GM18951 (cell line): ENCODE measurements around the gene CYP8B1.

Experiments used
- POLR2A ChIP-seq: IDR thresholded peaks from 4 replicates; pipeline ENCODE4 v1.6.1; 2011; ENCODE audit warnings: mild to moderate bottlenecking; ENCODE audit not compliant: insufficient read length, insufficient read depth; ENCODE audit errors: extremely low read depth
- in situ Hi-C: fragments of 300-500 bp; cut with MboI; formaldehyde crosslinking; loops from one replicate; pipeline ENCODE4 v1.12.0; 2022; ENCODE audit warnings: low sequenced_read_pairs, mixed read lengths, inconsistent platforms; ENCODE audit not compliant: unreplicated experiment

CYP8B1 gene

DNA sequence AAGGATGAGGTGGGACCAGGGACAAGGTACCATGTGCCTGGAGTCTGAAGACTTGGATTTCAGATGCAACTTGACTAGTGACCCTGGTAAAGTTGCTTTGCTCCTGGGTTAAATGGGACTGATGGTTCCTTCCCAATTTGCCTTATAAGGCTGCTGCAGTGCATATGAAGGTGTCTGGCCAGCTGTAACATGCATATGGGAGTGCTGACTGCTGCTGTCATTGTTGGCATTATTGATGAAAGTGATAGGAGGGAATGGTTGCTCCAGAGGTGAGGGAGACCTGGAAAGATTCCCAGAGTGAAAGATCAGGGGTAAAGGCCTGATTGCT lies 20.5 kb downstream of the CYP8B1 start:
- in situ Hi-C loops, result no loop called here
- TF ChIP-seq POLR2A, result no peak

DNA sequence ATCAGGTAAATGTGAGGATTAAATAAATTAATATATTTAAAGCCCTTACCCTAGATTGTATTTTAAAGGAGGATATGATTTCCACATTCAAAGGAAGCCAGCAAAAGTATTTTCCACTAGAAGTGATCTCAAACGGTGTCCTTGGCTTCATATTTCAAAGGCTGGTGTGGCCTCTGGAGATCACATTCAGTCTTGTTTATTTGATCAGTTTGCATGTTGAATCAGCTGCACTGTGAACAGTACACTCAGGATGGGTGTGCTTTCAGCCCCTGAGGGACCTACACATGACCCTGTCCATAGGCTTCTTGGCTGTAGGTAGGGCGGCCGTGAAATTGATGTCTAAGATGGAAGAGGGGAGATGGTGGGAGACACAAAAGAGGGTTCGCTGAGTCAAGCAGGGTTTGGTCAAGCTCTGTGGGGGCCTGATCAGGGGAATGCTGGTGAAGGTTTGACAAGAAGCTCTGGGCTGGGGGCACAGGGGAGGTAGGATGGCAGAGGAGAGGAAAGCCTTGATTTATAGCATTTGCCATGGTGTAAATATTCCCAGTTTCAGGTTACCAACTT lies 21.9 kb downstream of the CYP8B1 start:
- in situ Hi-C loops, result no loop called here
- TF ChIP-seq POLR2A, result no peak

- no peak for TF ChIP-seq POLR2A
- in situ Hi-C loops, result no loop called here
Measured at GRCh38 chr3:42853056-42853455, 22.6 kb downstream of the CYP8B1 start.

DNA sequence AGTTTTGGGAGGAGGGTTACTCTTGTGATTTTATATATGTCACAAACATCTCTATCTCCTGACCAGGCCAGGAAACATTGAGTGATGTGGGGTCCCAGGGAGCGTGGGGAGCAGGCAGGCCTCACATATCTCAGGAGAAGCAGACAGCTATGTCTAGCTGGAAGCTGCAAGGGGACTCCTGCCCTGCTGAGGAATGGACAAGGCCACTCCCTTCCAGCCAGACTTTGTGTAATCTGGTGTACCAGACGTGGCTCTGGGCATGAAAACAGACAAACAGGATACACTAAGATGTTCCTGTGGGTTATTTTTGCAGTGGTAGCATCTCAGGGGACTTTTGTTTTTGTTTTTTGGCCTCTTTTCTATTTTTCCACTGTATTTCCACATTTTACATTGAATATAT lies 23.2 kb downstream of the CYP8B1 start:
- no peak for TF ChIP-seq POLR2A
- in situ Hi-C loops, result no loop called here

- TF ChIP-seq POLR2A, result no peak
- in situ Hi-C loops, result no loop called here
Measured at GRCh38 chr3:42851228-42851834, 24.3 kb downstream of the CYP8B1 start.

GRCh38 chr3:42850263-42850662 lies 25.4 kb downstream of the CYP8B1 start:
- no peak for TF ChIP-seq POLR2A
- in situ Hi-C loops, result no loop called here

DNA sequence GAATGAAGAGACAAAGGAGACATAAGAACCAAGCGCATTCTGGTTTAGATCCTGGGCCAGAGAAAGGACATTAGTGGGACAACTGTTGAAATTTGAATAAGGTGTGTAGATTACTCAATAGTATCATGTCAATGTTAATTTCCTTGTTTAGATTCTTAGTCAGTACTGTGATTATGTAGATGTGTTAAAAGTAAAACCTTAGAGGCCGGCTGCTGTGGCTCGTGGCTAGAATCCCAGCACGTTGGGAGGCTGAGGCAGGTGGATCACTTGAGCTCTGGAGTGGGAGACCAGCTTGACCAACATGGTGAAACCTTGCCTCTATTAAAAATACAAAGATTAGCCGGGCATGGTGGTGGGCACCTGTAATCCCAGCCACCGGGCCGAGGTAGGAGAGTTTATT lies 26.7 kb downstream of the CYP8B1 start:
- in situ Hi-C loops, result no loop called here
- no peak for TF ChIP-seq POLR2A

DNA sequence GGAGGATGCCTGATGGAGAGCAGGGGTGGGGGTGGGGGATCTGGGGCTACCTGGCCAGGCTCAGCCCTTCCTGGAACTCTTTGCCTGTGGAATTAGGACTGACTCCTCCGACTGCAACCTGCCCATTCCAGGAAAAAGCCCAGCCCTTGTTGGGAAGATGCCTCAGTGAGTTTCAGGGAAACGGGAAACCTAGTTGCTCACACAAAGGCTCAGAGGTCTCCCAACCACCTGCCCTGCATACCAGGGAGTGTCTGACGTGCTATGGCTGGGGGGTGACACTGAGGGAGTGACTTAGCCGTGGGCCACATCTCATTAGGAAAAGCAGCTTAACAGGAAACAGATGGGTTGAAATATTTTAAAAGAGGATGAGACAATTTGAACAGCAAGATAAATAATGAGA lies 27.9 kb downstream of the CYP8B1 start:
- in situ Hi-C loops, result no loop called here
- no peak for TF ChIP-seq POLR2A

- in situ Hi-C loops, result no loop called here
- TF ChIP-seq POLR2A, result no peak
Measured at GRCh38 chr3:42846685-42847522, 28.8 kb downstream of the CYP8B1 start.

DNA sequence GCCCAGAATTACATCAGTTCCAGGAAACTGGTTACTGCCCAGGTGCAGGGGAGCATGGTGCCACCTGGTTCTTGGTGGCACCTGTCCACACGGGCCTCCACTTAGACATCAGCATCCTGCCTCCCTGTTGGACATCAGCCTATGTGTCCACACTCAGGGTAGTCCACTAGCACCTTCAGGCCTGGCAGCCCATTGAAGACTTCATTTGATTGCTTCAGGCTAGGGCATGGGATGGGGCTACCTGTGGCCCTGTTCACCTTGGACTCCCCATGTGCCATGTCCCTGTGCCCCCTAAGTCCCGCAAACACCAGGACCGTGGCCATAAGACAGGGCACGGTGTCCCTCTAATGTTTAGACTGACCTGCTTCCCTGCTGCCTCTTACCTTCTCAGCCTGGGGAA lies 30.9 kb downstream of the CYP8B1 start:
- TF ChIP-seq POLR2A, result no peak
- in situ Hi-C loops, result no loop called here

DNA sequence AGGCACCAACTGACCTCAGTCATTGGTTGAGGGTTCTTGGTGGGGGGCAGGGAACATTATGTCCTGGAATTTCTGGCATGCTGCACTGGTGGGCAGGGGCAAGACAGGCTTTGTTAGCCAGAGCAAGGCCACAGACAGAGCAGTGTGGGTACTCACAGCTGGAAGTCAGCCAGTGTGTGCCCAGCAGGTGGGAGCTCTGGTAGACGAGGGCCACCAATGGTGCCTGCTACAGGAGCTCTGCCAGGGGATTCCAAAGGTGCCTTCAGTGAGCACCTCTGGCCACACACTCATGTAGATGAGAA lies 31.3 kb downstream of the CYP8B1 start:
- in situ Hi-C loops, result no loop called here
- no peak for TF ChIP-seq POLR2A

GRCh38 chr3:42843713-42844411 lies 31.8 kb downstream of the CYP8B1 start:
- no peak for TF ChIP-seq POLR2A
- in situ Hi-C loops, result no loop called here

- in situ Hi-C loops, result no loop called here
- TF ChIP-seq POLR2A, result no peak
Measured at GRCh38 chr3:42841332-42841731, 34.3 kb downstream of the CYP8B1 start.

DNA sequence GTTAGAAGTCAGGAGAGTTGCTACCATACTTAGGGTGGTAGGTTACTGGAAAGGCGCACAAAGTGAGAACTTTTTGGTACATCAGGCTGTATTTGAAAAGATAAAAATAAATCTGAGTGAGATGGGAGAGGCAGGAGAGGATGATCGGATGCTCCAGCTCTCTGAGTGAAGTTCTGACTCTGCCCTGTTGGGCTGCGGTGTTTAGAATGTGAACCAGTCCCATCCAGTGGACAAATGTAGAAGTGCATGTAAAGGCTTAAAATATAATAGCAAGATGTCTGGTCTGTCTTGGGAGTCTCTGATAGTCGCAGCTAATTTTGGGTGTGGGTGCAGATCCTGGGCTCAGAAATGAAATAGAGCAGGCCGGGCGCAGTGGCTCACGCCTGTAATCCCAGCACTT lies 36.1 kb downstream of the CYP8B1 start:
- no peak for TF ChIP-seq POLR2A
- in situ Hi-C loops, result no loop called here
